Transverse colon (tissue), 4 donors: Measurements from ENCODE around the gene SLC10A6.

Experiments
- CTCF ChIP-seq, 5 experiments: fragments of 200-600 bp in 3 of 5; fragments of 450-650 bp in 2 of 5; sonication (generic) in 3 of 5; IDR thresholded peaks; 1 replicate in 2 of 5; 2 replicates in 3 of 5; pipeline ENCODE4 v1.5.1; 2016 to 2017; ENCODE audit warnings: antibody characterized with exemption in 5 of 5, inconsistent platforms in 3 of 5, mild to moderate bottlenecking in 2 of 5, moderate library complexity in 1 of 5
- POLR2AphosphoS5 ChIP-seq, 3 donors: sonication (generic); formaldehyde crosslinking; IDR thresholded peaks; one replicate each; pipeline ENCODE4 v1.6.1; 2016; ENCODE audit warnings: antibody characterized with exemption in 3 of 3

- no peak for TF ChIP-seq CTCF (IDR thresholded peaks at IDR 0.05)
- TF ChIP-seq POLR2AphosphoS5 (IDR thresholded peaks at IDR 0.05) = no peak
Measured at GRCh38 chr4:86879641-86880040, 30.5 kb upstream of the SLC10A6 start.
